Gastroesophageal sphincter (tissue), 4 donors: Measurements from ENCODE around the gene SORBS1. TPM values are rescaled to one million over a fixed set of nuclear protein-coding genes. Genes with fewer than 3 reads are reported as not detected.

Source experiments
- ATAC-seq: fragments of 150-250 bp; one replicate; pipeline ENCODE4 v1.9.1; 2016; ENCODE audit warnings: mild to moderate bottlenecking, moderate library complexity
- H3K27ac ChIP-seq, 4 donors: fragments of 200-600 bp; sonication (generic) in 3 of 4; 1 replicate in 3 of 4; 2 replicates in 1 of 4; pipeline ENCODE4 v1.5.1; 2016 to 2019
- H3K27me3 ChIP-seq: fragments of 200-600 bp; sonication (generic); one replicate; pipeline ENCODE4 v1.5.1; 2019
- H3K36me3 ChIP-seq, 2 donors: fragments of 200-600 bp; sonication (generic); one replicate each; pipeline ENCODE4 v1.5.1; 2019; ENCODE audit warnings: control low read depth in 1 of 2
- H3K4me1 ChIP-seq, 3 donors: fragments of 200-600 bp; sonication (generic); 1 replicate in 2 of 3; 2 replicates in 1 of 3; pipeline ENCODE4 v1.5.1; 2016 to 2019; ENCODE audit warnings: control low read depth in 2 of 3
- H3K4me3 ChIP-seq, 2 donors: fragments of 200-600 bp; sonication (generic); one replicate each; pipeline ENCODE4 v1.5.1; 2019; ENCODE audit warnings: mild to moderate bottlenecking in 1 of 2, moderate library complexity in 1 of 2
- H3K9me3 ChIP-seq, 3 donors: fragments of 200-600 bp; sonication (generic); one replicate each; pipeline ENCODE4 v1.5.1; 2017 to 2019; ENCODE audit warnings: control low read depth in 2 of 3
- CTCF ChIP-seq, 4 experiments: fragments of 200-600 bp in 2 of 4; fragments of 450-650 bp in 2 of 4; sonication (generic) in 1 of 4; IDR thresholded peaks; one replicate each; pipeline ENCODE4 v1.5.1; 2017 to 2019; ENCODE audit warnings: antibody characterized with exemption in 4 of 4, mild to moderate bottlenecking in 2 of 4, moderate library complexity in 2 of 4
- EP300 ChIP-seq: sonication (generic); formaldehyde crosslinking; IDR thresholded peaks from one replicate; pipeline ENCODE4 v1.6.1; 2017; ENCODE audit warnings: antibody characterized with exemption, mild to moderate bottlenecking
- POLR2A ChIP-seq, 2 donors: fragments of 450-650 bp; IDR thresholded peaks; one replicate each; pipeline ENCODE4 v1.6.1; 2017; ENCODE audit warnings: antibody characterized with exemption in 2 of 2, mild to moderate bottlenecking in 2 of 2, moderate library complexity in 1 of 2
- POLR2AphosphoS5 ChIP-seq: sonication (generic); formaldehyde crosslinking; IDR thresholded peaks from one replicate; pipeline ENCODE4 v1.6.1; 2017; ENCODE audit warnings: antibody characterized with exemption
- WGBS, 2 donors: methylation state at CpG; one replicate each; pipeline ENCODE4 v1.1.5; 2018; ENCODE audit warnings: low coverage in 1 of 2; 5-methylcytosine and 5-hydroxymethylcytosine counted together
- total RNA-seq, 4 donors: library from RNA; depleted of rRNA; stranded (reverse); fragments of >200 nt; gene quantifications; one replicate each; pipeline ENCODE4 v1.1.0, GENCODE V29; 2016

The SORBS1 gene
- total RNA-seq, 4 donors from 2014 or later, result 1,866 to 2,220 (median 1,948) TPM

GRCh38 chr10:95532536-95532935, 28.6 kb downstream of the SORBS1 start:
- H3K9me3 ChIP-seq, result no peaks in the 10 kb centered on the region
- 100% methylated on average over 1 to 2 of the region's 2 CpGs for WGBS, 2 donors
- H3K36me3 ChIP-seq, result no peaks in the 10 kb centered on the region
- no peak overlapping the region for H3K4me3 ChIP-seq
- no peaks in the 10 kb centered on the region for H3K27me3 ChIP-seq
- peak overlapping the region; percentile 84 to 100 (median 96) for H3K27ac ChIP-seq
- ATAC-seq, result no peak
- H3K4me1 ChIP-seq, result peaks cover 27 to 100% (median 35%) of the 10 kb centered on the region in 3 donors
- TF ChIP-seq POLR2AphosphoS5, result no peak
- no peak for TF ChIP-seq CTCF (IDR thresholded peaks at IDR 0.05)
- TF ChIP-seq EP300, result no peak
- no peak for TF ChIP-seq POLR2A (IDR thresholded peaks at IDR 0.05)

GRCh38 chr10:95531994-95532399, 29.2 kb downstream of the SORBS1 start:
- no peaks in the 10 kb centered on the region for H3K36me3 ChIP-seq
- no peak for ATAC-seq
- 60% methylated on average over 2 of the region's 2 CpGs; no CpG with 5 or more reads in 1 of the 2 donors for WGBS, 2 donors
- H3K4me1 ChIP-seq, result peaks cover 27 to 100% (median 31%) of the 10 kb centered on the region in 3 donors
- no peaks in the 10 kb centered on the region for H3K9me3 ChIP-seq
- peak overlapping the region; percentile 84 to 100 (median 96) for H3K27ac ChIP-seq
- no peak overlapping the region for H3K4me3 ChIP-seq
- H3K27me3 ChIP-seq, result no peaks in the 10 kb centered on the region
- TF ChIP-seq POLR2AphosphoS5 (no peak), CTCF (IDR thresholded peaks at IDR 0.05) (no peak), POLR2A (IDR thresholded peaks at IDR 0.05) (no peak), EP300 (no peak)

- Histone ChIP-seq H3K9me3 (no peaks in the 10 kb centered on the region), H3K27me3 (no peaks in the 10 kb centered on the region), H3K4me1 (peaks cover 23 to 100% (median 28%) of the 10 kb centered on the region in 3 donors), H3K27ac (peak overlapping the region; percentile 84 to 100 (median 96)), H3K4me3 (no peak overlapping the region), H3K36me3 (no peaks in the 10 kb centered on the region)
- no peak for ATAC-seq
- 31 to 60% methylated on average over 9 to 12 of the region's 13 CpGs for WGBS, 2 donors
- TF ChIP-seq POLR2AphosphoS5 (no peak), EP300 (no peak), CTCF (IDR thresholded peaks at IDR 0.05) (no peak), POLR2A (IDR thresholded peaks at IDR 0.05) (no peak)
These were observed 29.9 kb downstream of the SORBS1 start for GRCh38 chr10:95531058-95531809.

GRCh38 chr10:95530561-95530960, 30.6 kb downstream of the SORBS1 start:
- Histone ChIP-seq H3K4me3 (no peak overlapping the region), H3K9me3 (no peaks in the 10 kb centered on the region), H3K27me3 (no peaks in the 10 kb centered on the region), H3K27ac (peak overlapping the region; percentile 84 to 100 (median 96)), H3K4me1 (peaks cover 23 to 100% (median 28%) of the 10 kb centered on the region in 3 donors), H3K36me3 (no peaks in the 10 kb centered on the region)
- 64% methylated on average over 3 of the region's 4 CpGs; no CpG with 5 or more reads in 1 of the 2 donors for WGBS, 2 donors
- TF ChIP-seq POLR2A (IDR thresholded peaks at IDR 0.05) (no peak), CTCF (IDR thresholded peaks at IDR 0.05) (no peak), POLR2AphosphoS5 (no peak), EP300 (no peak)
- no peak for ATAC-seq

GRCh38 chr10:95530029-95530428, 31.1 kb downstream of the SORBS1 start:
- H3K4me3 ChIP-seq, result no peak overlapping the region
- peak overlapping the region; percentile 84 to 100 (median 96) for H3K27ac ChIP-seq
- no peaks in the 10 kb centered on the region for H3K36me3 ChIP-seq
- no peaks in the 10 kb centered on the region for H3K9me3 ChIP-seq
- no peak for ATAC-seq
- peaks cover 23 to 100% (median 26%) of the 10 kb centered on the region in 3 donors for H3K4me1 ChIP-seq
- no peaks in the 10 kb centered on the region for H3K27me3 ChIP-seq
- WGBS, 2 donors, result 39 to 53% methylated on average over 2 of the region's 2 CpGs
- TF ChIP-seq POLR2A (IDR thresholded peaks at IDR 0.05) (no peak), CTCF (IDR thresholded peaks at IDR 0.05) (no peak), EP300 (no peak), POLR2AphosphoS5 (no peak)
